Skeletal muscle tissue (tissue), 4 donors: ENCODE measurements around the gene GALNT18. TPM values are rescaled to one million over a fixed set of nuclear protein-coding genes. Genes with fewer than 3 reads are reported as not detected.

Source experiments
- H3K27ac ChIP-seq: one replicate; pipeline ENCODE4 v1.7.0; 2013; ENCODE audit warnings: mild to moderate bottlenecking, low read depth, low read length, inconsistent platforms
- H3K27me3 ChIP-seq, 3 donors: one replicate each; pipeline ENCODE4 v1.7.0; 2013; ENCODE audit warnings: low read length in 3 of 3; ENCODE audit not compliant: control insufficient read depth in 3 of 3, insufficient read depth in 3 of 3
- H3K36me3 ChIP-seq, 3 donors: one replicate each; pipeline ENCODE4 v1.7.0; 2013; ENCODE audit warnings: low read length in 3 of 3; ENCODE audit not compliant: control insufficient read depth in 3 of 3, insufficient read depth in 3 of 3
- H3K4me1 ChIP-seq, 3 donors: one replicate each; pipeline ENCODE4 v1.7.0; 2013; ENCODE audit warnings: low read length in 3 of 3, mild to moderate bottlenecking in 3 of 3; ENCODE audit not compliant: control insufficient read depth in 3 of 3, insufficient read depth in 3 of 3
- H3K4me3 ChIP-seq, 3 donors: one replicate each; pipeline ENCODE4 v1.7.0; 2013; ENCODE audit warnings: low read length in 3 of 3
- H3K9ac ChIP-seq, 3 donors: one replicate each; pipeline ENCODE4 v1.7.0; 2013; ENCODE audit warnings: low read length in 3 of 3, mild to moderate bottlenecking in 3 of 3, moderate library complexity in 2 of 3, low read depth in 1 of 3
- H3K9me3 ChIP-seq, 3 donors: one replicate each; pipeline ENCODE4 v1.7.0; 2013; ENCODE audit warnings: low read length in 3 of 3; ENCODE audit not compliant: control insufficient read depth in 3 of 3
- total RNA-seq: library from RNA; depleted of rRNA; stranded (reverse); fragments of >200 nt; gene quantifications from one replicate; pipeline ENCODE4 v1.2.3, GENCODE V29; 2014
- donor health status: Osteomylitis.

Gene GALNT18
- total RNA-seq, 1 donor from 2014 or later = 9.4 TPM

GRCh38 chr11:11419747-11420146, 202.1 kb downstream of the GALNT18 start:
- H3K36me3 ChIP-seq = no peaks in the 10 kb centered on the region
- H3K27me3 ChIP-seq = no peaks in the 10 kb centered on the region

GRCh38 chr11:11416917-11417316, 204.9 kb downstream of the GALNT18 start:
- Histone ChIP-seq H3K4me1 (peaks cover 16 to 30% (median 20%) of the 10 kb centered on the region in 3 donors), H3K27me3 (no peaks in the 10 kb centered on the region), H3K4me3 (no peak overlapping the region), H3K27ac (no peak overlapping the region), H3K36me3 (no peaks in the 10 kb centered on the region), H3K9ac (no peak overlapping the region), H3K9me3 (no peaks in the 10 kb centered on the region)

More at GRCh38 chr11:11419747-11420146, 202.1 kb downstream of the GALNT18 start:
- Histone ChIP-seq H3K27ac (no peak overlapping the region), H3K4me1 (peaks cover 16 to 43% (median 32%) of the 10 kb centered on the region in 3 donors), H3K9me3 (no peaks in the 10 kb centered on the region), H3K4me3 (no peak overlapping the region), H3K9ac (no peak overlapping the region)

- H3K4me1 ChIP-seq = peaks cover 16 to 28% (median 18%) of the 10 kb centered on the region in 3 donors
- no peak overlapping the region for H3K9ac ChIP-seq
- H3K36me3 ChIP-seq = no peaks in the 10 kb centered on the region
- no peak overlapping the region for H3K4me3 ChIP-seq
- no peaks in the 10 kb centered on the region for H3K27me3 ChIP-seq
- H3K9me3 ChIP-seq = no peaks in the 10 kb centered on the region
- H3K27ac ChIP-seq = no peak overlapping the region
Measured at GRCh38 chr11:11416502-11416901, 205.3 kb downstream of the GALNT18 start.

- H3K36me3 ChIP-seq = no peaks in the 10 kb centered on the region
- no peaks in the 10 kb centered on the region for H3K9me3 ChIP-seq
- H3K27me3 ChIP-seq = no peaks in the 10 kb centered on the region
- no peak overlapping the region for H3K9ac ChIP-seq
- no peak overlapping the region for H3K4me3 ChIP-seq
- peaks cover 12 to 22% (median 16%) of the 10 kb centered on the region in 3 donors for H3K4me1 ChIP-seq
- no peak overlapping the region for H3K27ac ChIP-seq
Measured at GRCh38 chr11:11415901-11416300, 205.9 kb downstream of the GALNT18 start.

- Histone ChIP-seq H3K9ac (no peak overlapping the region), H3K4me1 (peaks cover 14 to 20% (median 14%) of the 10 kb centered on the region in 3 donors), H3K4me3 (no peak overlapping the region), H3K9me3 (no peaks in the 10 kb centered on the region), H3K27ac (no peak overlapping the region), H3K27me3 (no peaks in the 10 kb centered on the region), H3K36me3 (no peaks in the 10 kb centered on the region)
Measured at GRCh38 chr11:11414996-11415395, 206.8 kb downstream of the GALNT18 start.

- H3K27me3 ChIP-seq = no peaks in the 10 kb centered on the region
- no peak overlapping the region for H3K4me3 ChIP-seq
- H3K27ac ChIP-seq = no peak overlapping the region
- H3K9me3 ChIP-seq = no peaks in the 10 kb centered on the region
- no peaks in the 10 kb centered on the region for H3K36me3 ChIP-seq
- peaks cover 17 to 24% (median 19%) of the 10 kb centered on the region in 3 donors for H3K4me1 ChIP-seq
- H3K9ac ChIP-seq = no peak overlapping the region
Measured at GRCh38 chr11:11413776-11414175, 208.0 kb downstream of the GALNT18 start.

GRCh38 chr11:11411401-11411985, 210.3 kb downstream of the GALNT18 start:
- Histone ChIP-seq H3K4me1 (peaks cover 30 to 31% (median 30%) of the 10 kb centered on the region in 3 donors), H3K27ac (no peak overlapping the region), H3K9me3 (no peaks in the 10 kb centered on the region), H3K36me3 (no peaks in the 10 kb centered on the region), H3K4me3 (no peak overlapping the region), H3K9ac (no peak overlapping the region), H3K27me3 (no peaks in the 10 kb centered on the region)

GRCh38 chr11:11409901-11410300, 211.9 kb downstream of the GALNT18 start:
- no peaks in the 10 kb centered on the region for H3K27me3 ChIP-seq
- H3K4me1 ChIP-seq = peaks cover 28 to 29% (median 28%) of the 10 kb centered on the region in 3 donors
- no peak overlapping the region for H3K27ac ChIP-seq
- no peaks in the 10 kb centered on the region for H3K9me3 ChIP-seq
- no peak overlapping the region for H3K4me3 ChIP-seq
- no peak overlapping the region for H3K9ac ChIP-seq
- no peaks in the 10 kb centered on the region for H3K36me3 ChIP-seq

GRCh38 chr11:11409224-11409623, 212.6 kb downstream of the GALNT18 start:
- H3K9ac ChIP-seq = no peak overlapping the region
- H3K27me3 ChIP-seq = no peaks in the 10 kb centered on the region
- no peak overlapping the region for H3K27ac ChIP-seq
- H3K9me3 ChIP-seq = no peaks in the 10 kb centered on the region
- no peak overlapping the region for H3K4me3 ChIP-seq
- H3K4me1 ChIP-seq = peaks cover 30 to 35% (median 32%) of the 10 kb centered on the region in 3 donors
- H3K36me3 ChIP-seq = no peaks in the 10 kb centered on the region

- Histone ChIP-seq H3K4me1 (peaks cover 36 to 41% (median 38%) of the 10 kb centered on the region in 3 donors), H3K27ac (no peak overlapping the region), H3K27me3 (no peaks in the 10 kb centered on the region), H3K9me3 (no peaks in the 10 kb centered on the region), H3K4me3 (no peak overlapping the region), H3K9ac (no peak overlapping the region), H3K36me3 (no peaks in the 10 kb centered on the region)
Measured at GRCh38 chr11:11408436-11409221, 213.2 kb downstream of the GALNT18 start.
